Heart right ventricle (tissue), 16 donors: Measurements from ENCODE around the gene MMAB. TPM values are rescaled to one million over a fixed set of nuclear protein-coding genes. Genes with fewer than 3 reads are reported as not detected.

Source experiments
- ATAC-seq, 8 donors: fragments of 200-7000 bp; cut with Tn5 transposase; one replicate each; pipeline ENCODE4 v1.9.1; 2020; ENCODE audit warnings: mild to moderate bottlenecking in 8 of 8, moderate library complexity in 8 of 8, moderate number of reproducible peaks in 1 of 8
- DNase-seq, 2 donors: peaks; one replicate each; pipeline ENCODE4 v3.0.0-alpha.2; 2020
- H3K27ac ChIP-seq, 10 donors: fragments of 200-600 bp; sonication (generic) in 2 of 10; one replicate each; pipeline versions ENCODE4 v1.5.0 to v1.8.0; 2020 to 2022; ENCODE audit warnings: mild to moderate bottlenecking in 3 of 10
- H3K27me3 ChIP-seq, 7 donors: fragments of 200-600 bp; one replicate each; pipeline ENCODE4 v1.8.0; 2021 to 2022; ENCODE audit warnings: mild to moderate bottlenecking in 2 of 7
- H3K36me3 ChIP-seq, 9 donors: fragments of 200-600 bp; sonication (generic) in 1 of 9; one replicate each; pipeline versions ENCODE4 v1.5.0 to v1.8.0; 2020 to 2022; ENCODE audit warnings: mild to moderate bottlenecking in 2 of 9
- H3K4me1 ChIP-seq, 9 donors: fragments of 200-600 bp; sonication (generic) in 1 of 9; one replicate each; pipeline versions ENCODE4 v1.5.0 to v1.8.0; 2020 to 2022; ENCODE audit warnings: mild to moderate bottlenecking in 4 of 9
- H3K4me3 ChIP-seq, 10 donors: fragments of 200-600 bp; sonication (generic) in 2 of 10; one replicate each; pipeline versions ENCODE4 v1.5.0 to v1.8.0; 2020 to 2022; ENCODE audit warnings: mild to moderate bottlenecking in 7 of 10, moderate library complexity in 2 of 10
- H3K9me3 ChIP-seq, 11 donors: fragments of 200-600 bp in 10 of 11; sonication (generic) in 2 of 11; one replicate each; pipeline versions ENCODE4 v1.5.0 to v1.8.0; 2013 to 2022; ENCODE audit warnings: mild to moderate bottlenecking in 2 of 11, control low read depth in 1 of 11, moderate library complexity in 1 of 11
- WGBS, 2 donors: extraction: QIAGEN DNeasy Blood & Tissue Kit; methylation state at CpG; one replicate each; pipeline ENCODE4 v1.1.7; 2013; ENCODE audit warnings: inconsistent platforms in 1 of 2; 5-methylcytosine and 5-hydroxymethylcytosine counted together
- intact Hi-C, 10 donors: fragments of 100-400 bp; cut with DNase I; formaldehyde crosslinking; loops; one replicate each; pipeline versions ENCODE4 v1.11.1 to v1.14.2; 2022
- polyA plus RNA-seq, 2 donors: library from polyadenylated mRNA; stranded (reverse); fragments of 200-250 nt; gene quantifications; one replicate each; pipeline ENCODE4 v1.2.3, GENCODE V29; 2013
- total RNA-seq, 10 donors: library from RNA; stranded (reverse); fragmentation: NEBNext Ultra II Directional in 3 of 10; extraction: Animal tissue kit (Norgen Biotek cat#: 25700) in 3 of 10; gene quantifications; one replicate each; pipeline versions ENCODE4 v1.2.1 to v1.2.4, GENCODE V29; 2021 to 2023
- TF ChIP-seq, protein P1 (sequence below), 9 donors: fragments of 200-600 bp; sonication (generic) in 2 of 9; IDR thresholded peaks; one replicate each; pipeline versions ENCODE4 v1.5.0 to v1.8.0; 2021 to 2022; ENCODE audit warnings: antibody characterized with exemption in 9 of 9, mild to moderate bottlenecking in 5 of 9, moderate library complexity in 1 of 9
- donor health status: Arrhythmogenic right ventricular cardiomyopathy.
- donor health status: ischemic (EF 13 %, LVEDD 7.1; RV severe dilation, severe dysfunction).
- donor health status: healthy with polysubstance abuse.
- donor health status: DM: no; HTN: yes; CAD: no.
- donor health status: DM: no; HTN: no; CAD: no.
- donor health status: ischemic (EF 25% LVEDD 6.9; RV normal size, moderate dysfunction).
- donor health status: ischemic (EF 25% LVEDD 5.7; RV mildly dilated, moderate dysfunction).
- donor health status: healthy.
- donor health status: DM: yes; HTN: yes; CAD: no.
- donor health status: Ischemic cardiomyopathy.
- donor health status: ischemic (EF 35%, LVEDD 5.7; RV mildly dilated, moderate dysfunction).
- donor health status: nonischemic (EF 11% LVEDD 7.7; RV severe dilation, severe dysfunction).
- donor health status: DM: yes; HTN: yes; CAD: no.
- donor health status: PGD.
- donor health status: ischemic (EF 29% LVEDD 5.4; RV normal size, mild dysfunction).
- donor health status: nonischemic (EF 23%, LVEDD 6.1; RV moderate dilation, normal function).

MMAB gene
- total and polyA plus RNA-seq, 12 donors: 27.7 to 50.7 (median 42.2) TPM

DNA sequence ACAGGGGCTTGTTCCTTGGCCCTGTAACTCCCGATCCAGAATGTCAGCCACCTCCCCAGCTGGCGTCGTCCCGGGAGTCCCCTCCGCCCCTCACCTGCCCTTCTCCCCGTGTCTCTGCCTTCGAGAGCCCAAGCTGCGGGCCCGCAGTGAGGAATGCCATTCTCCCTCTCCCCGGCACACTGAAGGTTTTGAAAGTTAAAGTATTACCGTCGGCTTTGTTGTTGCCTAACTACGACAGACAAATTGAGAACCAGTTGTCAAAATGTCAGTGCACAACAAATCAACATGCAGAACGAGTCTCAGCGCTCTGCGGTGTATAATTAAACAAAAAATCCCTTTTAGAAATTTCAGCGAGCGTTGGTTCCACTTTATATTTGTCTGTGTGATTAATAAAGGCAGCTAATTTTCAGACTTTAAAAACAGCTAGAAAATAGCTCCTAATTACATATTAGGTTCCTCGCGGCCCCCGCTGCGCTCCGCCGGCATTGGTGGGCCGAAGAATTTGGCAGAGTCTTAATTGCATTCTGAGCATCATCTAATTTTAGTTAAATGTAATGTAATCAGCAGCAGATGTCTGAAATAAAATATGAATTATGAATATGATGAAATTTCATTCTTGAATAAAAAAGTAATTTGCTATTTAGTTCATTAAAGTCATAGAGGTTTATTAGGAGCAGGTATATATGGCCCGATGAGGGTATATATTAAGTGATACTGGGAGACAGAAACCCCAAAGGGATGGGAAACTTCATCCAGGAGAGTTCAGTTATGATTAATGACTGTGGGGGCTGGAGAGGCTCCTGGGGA lies 40.5 kb upstream of the MMAB start:
- TF ChIP-seq, protein P1, sequence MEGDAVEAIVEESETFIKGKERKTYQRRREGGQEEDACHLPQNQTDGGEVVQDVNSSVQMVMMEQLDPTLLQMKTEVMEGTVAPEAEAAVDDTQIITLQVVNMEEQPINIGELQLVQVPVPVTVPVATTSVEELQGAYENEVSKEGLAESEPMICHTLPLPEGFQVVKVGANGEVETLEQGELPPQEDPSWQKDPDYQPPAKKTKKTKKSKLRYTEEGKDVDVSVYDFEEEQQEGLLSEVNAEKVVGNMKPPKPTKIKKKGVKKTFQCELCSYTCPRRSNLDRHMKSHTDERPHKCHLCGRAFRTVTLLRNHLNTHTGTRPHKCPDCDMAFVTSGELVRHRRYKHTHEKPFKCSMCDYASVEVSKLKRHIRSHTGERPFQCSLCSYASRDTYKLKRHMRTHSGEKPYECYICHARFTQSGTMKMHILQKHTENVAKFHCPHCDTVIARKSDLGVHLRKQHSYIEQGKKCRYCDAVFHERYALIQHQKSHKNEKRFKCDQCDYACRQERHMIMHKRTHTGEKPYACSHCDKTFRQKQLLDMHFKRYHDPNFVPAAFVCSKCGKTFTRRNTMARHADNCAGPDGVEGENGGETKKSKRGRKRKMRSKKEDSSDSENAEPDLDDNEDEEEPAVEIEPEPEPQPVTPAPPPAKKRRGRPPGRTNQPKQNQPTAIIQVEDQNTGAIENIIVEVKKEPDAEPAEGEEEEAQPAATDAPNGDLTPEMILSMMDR (IDR thresholded peaks at IDR 0.05): no peak
- Histone ChIP-seq H3K36me3 (no peaks in the 10 kb centered on the region), H3K27ac (no peak overlapping the region), H3K27me3 (peaks cover 0 to 44% (median 19%) of the 10 kb centered on the region in 7 donors), H3K4me1 (no peaks in the 10 kb centered on the region), H3K4me3 (no peak overlapping the region), H3K9me3 (no peaks in the 10 kb centered on the region)
- intact Hi-C loops: loop anchor here in 1 of 10 donors (10.0 kb wide), 1 partner anchor 81 kb away; no protein-coding TSS in a partner anchor
- DNase-seq (no peak), ATAC-seq (no peak)
- WGBS, 2 donors: 72 to 75% methylated on average over 26 of the region's 26 CpGs

DNA sequence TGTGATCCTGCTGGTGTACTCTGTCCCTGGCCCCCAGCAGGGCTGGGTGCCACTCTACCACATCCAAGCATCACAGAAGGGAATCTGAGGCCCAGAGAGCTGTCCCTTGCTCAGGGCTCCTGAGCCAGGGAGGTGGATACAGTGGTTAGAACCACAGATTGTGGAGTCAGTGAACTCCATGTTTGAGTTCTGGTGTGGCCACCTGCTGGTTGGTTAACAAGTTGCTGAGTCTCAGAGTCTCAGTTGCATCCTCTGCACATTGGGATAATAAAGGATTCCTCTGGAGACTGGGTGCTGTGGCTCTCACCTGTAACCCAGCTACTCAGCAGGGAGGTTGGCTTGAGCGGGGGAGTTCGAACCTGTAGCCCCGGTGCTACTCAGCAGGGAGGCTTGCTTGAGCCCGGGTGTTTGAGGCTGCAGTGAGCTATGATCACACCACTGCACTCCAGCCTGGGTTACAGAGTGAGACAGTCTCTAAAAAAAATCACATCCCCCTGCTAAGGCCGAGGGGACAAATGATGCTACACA lies 39.7 kb upstream of the MMAB start:
- WGBS, 2 donors: 49 to 57% methylated on average over 5 of the region's 5 CpGs
- H3K4me1 ChIP-seq: no peaks in the 10 kb centered on the region
- no peaks in the 10 kb centered on the region for H3K9me3 ChIP-seq
- H3K36me3 ChIP-seq: no peaks in the 10 kb centered on the region
- DNase-seq (no peak), ATAC-seq (no peak)
- TF ChIP-seq, protein P1 (IDR thresholded peaks at IDR 0.05): peak in 3 of 9 donors; percentile 8 to 26 (median 11)
- intact Hi-C loops: loop anchor here in 1 of 10 donors (10.0 kb wide), 1 partner anchor 82 kb away; no protein-coding TSS in a partner anchor
- H3K27ac ChIP-seq: no peak overlapping the region
- no peak overlapping the region for H3K4me3 ChIP-seq
- peaks cover 0 to 44% (median 19%) of the 10 kb centered on the region in 7 donors for H3K27me3 ChIP-seq

DNA sequence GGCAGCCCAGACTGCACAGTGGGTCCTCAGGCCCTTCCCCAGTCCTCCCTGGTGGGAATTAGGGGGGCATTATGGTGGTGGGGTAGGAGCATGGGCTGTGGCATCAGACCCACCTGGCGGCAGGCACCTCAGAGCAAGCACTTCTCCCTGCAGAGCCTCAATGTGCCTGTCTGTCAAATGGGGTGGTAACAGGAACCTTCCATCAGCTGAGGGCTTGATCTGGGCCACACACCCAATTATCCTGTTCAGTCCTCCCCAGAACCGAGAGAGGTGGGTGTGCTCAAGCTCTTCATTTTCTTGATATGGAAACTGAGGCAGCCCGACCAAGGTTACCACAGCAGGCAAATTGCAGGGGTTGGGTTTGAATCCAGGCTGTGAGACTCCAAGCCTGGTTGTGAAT lies 38.7 kb upstream of the MMAB start:
- Histone ChIP-seq H3K27ac (no peak overlapping the region), H3K27me3 (peaks cover 0 to 44% (median 19%) of the 10 kb centered on the region in 7 donors), H3K4me1 (peaks cover 0 to 4% (median under 1%) of the 10 kb centered on the region in 9 donors), H3K36me3 (no peaks in the 10 kb centered on the region), H3K9me3 (no peaks in the 10 kb centered on the region), H3K4me3 (no peak overlapping the region)
- no peak for ATAC-seq
- intact Hi-C loops: loop anchor here in 1 of 10 donors (10.0 kb wide), 1 partner anchor 83 kb away; no protein-coding TSS in a partner anchor
- 82 to 96% methylated on average over 3 of the region's 3 CpGs for WGBS, 2 donors
- DNase-seq: no peak
- TF ChIP-seq, protein P1 (IDR thresholded peaks at IDR 0.05): no peak

DNA sequence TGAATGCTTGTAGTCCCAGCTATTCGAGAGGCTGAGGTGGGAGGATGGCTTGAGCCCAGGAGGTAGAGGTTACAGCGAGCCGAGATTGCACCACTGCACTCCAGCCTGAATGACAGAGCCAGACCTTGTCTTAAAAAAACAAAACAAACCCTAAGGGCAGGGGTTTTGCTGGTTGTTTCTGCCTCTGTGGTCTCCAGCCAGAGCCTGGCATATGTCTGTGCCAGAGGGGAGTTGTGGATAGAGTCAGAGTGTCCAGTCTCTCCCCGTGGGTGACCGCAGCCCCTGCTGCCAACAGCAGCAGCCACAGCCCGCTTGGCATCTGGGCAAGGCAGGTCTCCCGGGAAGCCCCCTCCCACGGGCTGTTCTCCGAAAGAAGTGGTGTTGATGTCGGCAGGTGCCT lies 37.9 kb upstream of the MMAB start:
- intact Hi-C loops: loop anchor here in 1 of 10 donors (10.0 kb wide), 1 partner anchor 84 kb away; no protein-coding TSS in a partner anchor
- peaks cover 0 to 12% (median 4%) of the 10 kb centered on the region in 9 donors for H3K4me1 ChIP-seq
- H3K27me3 ChIP-seq: peaks cover 0 to 48% (median 19%) of the 10 kb centered on the region in 7 donors
- 59 to 60% methylated on average over 10 of the region's 10 CpGs for WGBS, 2 donors
- no peaks in the 10 kb centered on the region for H3K36me3 ChIP-seq
- H3K27ac ChIP-seq: no peak overlapping the region
- TF ChIP-seq, protein P1 (IDR thresholded peaks at IDR 0.05): no peak
- H3K4me3 ChIP-seq: no peak overlapping the region
- no peaks in the 10 kb centered on the region for H3K9me3 ChIP-seq
- no peak for ATAC-seq
- DNase-seq: no peak
